ENCODE results near the gene AHDC1. TPM values are rescaled to one million over a fixed set of nuclear protein-coding genes. Genes with fewer than 3 reads are reported as not detected.

AHDC1 gene
- total RNA-seq, 1 experiment from 2014 or later = 18.4 TPM

DNA sequence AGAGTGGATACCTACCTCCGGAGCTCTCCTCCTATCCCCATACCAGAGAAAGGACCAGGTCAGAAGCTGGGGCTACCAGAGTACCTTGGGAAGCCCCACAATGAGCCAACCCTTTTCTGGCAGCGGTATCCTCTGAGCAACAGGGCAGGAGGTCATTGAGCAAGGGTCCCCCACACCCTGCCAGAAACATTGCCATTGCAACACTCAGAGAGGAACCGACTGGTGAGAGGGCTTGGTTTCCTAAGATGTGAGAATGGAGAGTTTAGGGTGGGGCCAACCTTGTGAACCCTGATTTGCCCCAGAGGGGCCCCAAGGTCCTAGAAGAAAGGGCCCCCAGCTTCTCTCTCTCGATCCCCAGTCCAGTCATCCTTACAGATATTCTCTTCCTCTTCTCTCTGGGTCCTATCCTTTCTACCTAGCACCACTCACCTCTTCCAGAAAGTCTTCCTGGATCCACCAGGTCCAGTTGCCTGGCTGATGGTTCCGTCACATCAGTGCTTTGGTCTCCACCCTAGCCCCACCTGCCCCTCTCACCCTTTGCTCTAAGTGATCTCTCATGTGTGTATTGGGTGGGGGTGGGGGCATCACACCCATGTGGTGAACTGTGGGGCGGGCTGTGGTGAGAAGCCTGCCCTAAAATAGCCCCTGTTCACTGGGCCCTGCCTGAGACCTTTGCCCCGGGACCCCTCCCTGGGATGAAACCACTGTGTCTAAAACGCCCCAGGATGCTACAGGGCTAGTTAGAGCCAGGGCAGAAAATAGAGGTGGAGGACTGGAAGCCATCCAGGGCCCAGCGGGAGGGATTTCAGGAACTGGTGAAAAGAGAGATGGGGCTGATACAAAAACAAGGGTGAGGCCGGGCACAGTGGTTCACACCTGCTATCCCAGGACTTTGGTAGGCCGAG is 22.3 kb upstream of the AHDC1 start:
- TF ChIP-seq, protein P1, sequence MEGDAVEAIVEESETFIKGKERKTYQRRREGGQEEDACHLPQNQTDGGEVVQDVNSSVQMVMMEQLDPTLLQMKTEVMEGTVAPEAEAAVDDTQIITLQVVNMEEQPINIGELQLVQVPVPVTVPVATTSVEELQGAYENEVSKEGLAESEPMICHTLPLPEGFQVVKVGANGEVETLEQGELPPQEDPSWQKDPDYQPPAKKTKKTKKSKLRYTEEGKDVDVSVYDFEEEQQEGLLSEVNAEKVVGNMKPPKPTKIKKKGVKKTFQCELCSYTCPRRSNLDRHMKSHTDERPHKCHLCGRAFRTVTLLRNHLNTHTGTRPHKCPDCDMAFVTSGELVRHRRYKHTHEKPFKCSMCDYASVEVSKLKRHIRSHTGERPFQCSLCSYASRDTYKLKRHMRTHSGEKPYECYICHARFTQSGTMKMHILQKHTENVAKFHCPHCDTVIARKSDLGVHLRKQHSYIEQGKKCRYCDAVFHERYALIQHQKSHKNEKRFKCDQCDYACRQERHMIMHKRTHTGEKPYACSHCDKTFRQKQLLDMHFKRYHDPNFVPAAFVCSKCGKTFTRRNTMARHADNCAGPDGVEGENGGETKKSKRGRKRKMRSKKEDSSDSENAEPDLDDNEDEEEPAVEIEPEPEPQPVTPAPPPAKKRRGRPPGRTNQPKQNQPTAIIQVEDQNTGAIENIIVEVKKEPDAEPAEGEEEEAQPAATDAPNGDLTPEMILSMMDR (IDR thresholded peaks at IDR 0.05; ENCODE audit: unreplicated experiment) = no peak
- intact Hi-C loops (cut with micrococcal nuclease) = no loop called here
- BruUV-seq (replicated peaks) = no TSS peak
- ChIA-PET POLR2A (interaction anchor here (1.0 kb wide), 1 partner anchor 70 kb away, joined by 5 read pairs; no protein-coding TSS in a partner anchor), CTCF (interaction anchor here (0.6 kb wide), 1 partner anchor 13 kb away, joined by 3 read pairs; no protein-coding TSS in a partner anchor)
- peaks cover 15% of the 10 kb centered on the region for H3K27me3 Mint-ChIP-seq (ENCODE audit: insufficient read depth, unreplicated experiment)
- peaks cover 10% of the 10 kb centered on the region for H3K4me1 Mint-ChIP-seq (ENCODE audit: insufficient read depth, unreplicated experiment)
- no peak overlapping the region for H3K4me3 Mint-ChIP-seq (ENCODE audit: unreplicated experiment)
- DNase-seq (ENCODE audit: unreplicated experiment) = peak; percentile 90
- no peak overlapping the region for H3K27ac Mint-ChIP-seq (ENCODE audit: low read depth, unreplicated experiment)
- H3K9me3 Mint-ChIP-seq (ENCODE audit: unreplicated experiment) = no peaks in the 10 kb centered on the region
- H3K36me3 Mint-ChIP-seq (ENCODE audit: insufficient read depth, unreplicated experiment) = no peaks in the 10 kb centered on the region

DNA sequence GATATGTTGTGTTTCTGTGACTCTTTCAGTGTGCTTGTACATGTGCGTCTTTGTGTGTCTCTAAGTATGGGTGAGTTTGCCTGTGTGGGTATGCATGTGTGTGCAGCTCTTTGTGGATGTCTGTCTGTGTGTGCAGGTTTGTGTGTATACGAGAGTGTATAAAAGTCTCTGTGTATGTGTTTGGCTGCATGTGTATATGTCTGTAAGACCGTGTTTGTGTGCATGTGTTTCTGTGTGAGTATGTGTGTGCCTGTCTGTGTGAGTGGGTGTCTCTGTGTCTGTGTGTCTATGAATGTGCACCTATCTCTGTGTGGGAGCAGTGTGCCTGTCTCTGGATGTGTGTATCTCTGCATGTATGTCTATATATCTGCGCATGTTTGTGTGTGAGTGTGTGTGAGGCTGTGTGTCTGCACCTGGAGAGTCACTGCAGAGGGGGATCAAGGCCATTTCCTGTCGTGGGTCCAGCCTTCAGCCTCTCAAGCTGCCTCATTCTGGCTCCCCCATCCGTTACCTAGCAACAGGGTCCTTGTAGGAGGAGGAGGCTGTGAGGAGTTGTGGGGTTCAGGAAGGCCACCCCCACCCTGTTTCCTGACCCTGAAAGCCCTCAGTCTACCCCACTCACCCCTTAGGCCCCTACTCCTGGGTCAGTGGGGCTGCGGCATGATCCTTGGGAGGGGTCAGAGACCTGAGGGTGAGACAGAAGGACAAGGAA is 20.7 kb upstream of the AHDC1 start:
- H3K27me3 Mint-ChIP-seq (ENCODE audit: insufficient read depth, unreplicated experiment) = peaks cover 14% of the 10 kb centered on the region
- CTCF ChIA-PET = interaction anchor here (0.6 to 1.6 kb wide), 5 partner anchors 16 to 101 kb away, joined by 3 to 6 read pairs (median 4); no protein-coding TSS in a partner anchor
- intact Hi-C loops (cut with micrococcal nuclease) = no loop called here

DNA sequence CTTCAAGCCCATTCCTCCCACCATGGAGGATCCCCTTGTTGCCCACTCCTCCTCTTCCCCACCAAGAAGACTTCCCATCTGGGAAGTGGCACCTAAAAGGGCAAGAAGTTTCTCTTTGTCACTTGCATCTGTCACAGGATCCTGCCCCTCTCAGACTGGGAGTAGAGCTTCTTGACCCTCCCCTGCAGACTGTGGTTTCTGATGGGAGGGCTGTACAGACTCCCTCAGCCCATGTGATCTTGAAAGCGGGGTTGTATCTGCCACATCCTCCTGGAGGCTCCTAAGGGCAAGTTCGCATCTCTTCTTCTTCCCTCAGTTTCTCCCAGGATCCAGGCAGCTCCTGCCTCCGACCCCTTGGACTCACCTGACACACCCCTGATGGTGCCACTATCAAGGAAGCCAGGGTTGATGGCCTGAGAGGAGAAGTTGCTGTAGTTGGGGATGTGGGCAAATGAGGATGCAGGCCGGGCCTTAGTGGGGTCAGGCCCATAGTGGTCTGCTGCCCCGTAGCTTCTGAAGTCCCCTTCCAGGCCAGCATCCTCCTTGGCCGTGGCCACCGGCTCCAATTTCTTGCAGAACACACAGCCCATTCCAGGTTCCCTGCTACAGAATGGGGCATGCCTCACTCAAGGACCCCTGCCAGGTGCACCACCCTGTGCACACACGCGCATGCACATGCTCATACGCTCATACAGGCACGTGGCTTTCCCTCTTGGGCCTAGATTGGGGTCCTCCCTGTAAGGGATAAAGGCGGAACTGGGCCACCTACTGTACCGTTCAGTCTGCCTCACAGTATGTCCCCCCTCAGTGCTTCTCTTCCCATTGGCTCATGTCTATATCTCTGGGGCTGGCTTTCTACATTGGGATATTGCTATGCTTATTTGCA is 19.6 kb upstream of the AHDC1 start:
- TF ChIP-seq, protein P1 (IDR thresholded peaks at IDR 0.05; ENCODE audit: unreplicated experiment) = no peak
- no TSS peak for BruUV-seq (replicated peaks)
- intact Hi-C loops (cut with micrococcal nuclease) = no loop called here
- no peaks in the 10 kb centered on the region for H3K9me3 Mint-ChIP-seq (ENCODE audit: unreplicated experiment)
- H3K27me3 Mint-ChIP-seq (ENCODE audit: insufficient read depth, unreplicated experiment) = peaks cover 3% of the 10 kb centered on the region
- no peak overlapping the region for H3K27ac Mint-ChIP-seq (ENCODE audit: low read depth, unreplicated experiment)
- H3K4me1 Mint-ChIP-seq (ENCODE audit: insufficient read depth, unreplicated experiment) = peaks cover 6% of the 10 kb centered on the region
- DNase-seq (ENCODE audit: unreplicated experiment) = no peak
- no peaks in the 10 kb centered on the region for H3K36me3 Mint-ChIP-seq (ENCODE audit: insufficient read depth, unreplicated experiment)
- POLR2A ChIA-PET = no interaction called here
- H3K4me3 Mint-ChIP-seq (ENCODE audit: unreplicated experiment) = no peak overlapping the region
- CTCF ChIA-PET = interaction anchor here (0.6 to 1.5 kb wide), 5 partner anchors 15 to 102 kb away, joined by 3 to 6 read pairs (median 4); no protein-coding TSS in a partner anchor

More for the DNA sequence above, 20.7 kb upstream of the AHDC1 start:
- H3K4me3 Mint-ChIP-seq (ENCODE audit: unreplicated experiment) = no peak overlapping the region
- no TSS peak for BruUV-seq (replicated peaks)
- H3K36me3 Mint-ChIP-seq (ENCODE audit: insufficient read depth, unreplicated experiment) = no peaks in the 10 kb centered on the region
- no peaks in the 10 kb centered on the region for H3K9me3 Mint-ChIP-seq (ENCODE audit: unreplicated experiment)
- TF ChIP-seq, protein P1 (IDR thresholded peaks at IDR 0.05; ENCODE audit: unreplicated experiment) = no peak
- H3K4me1 Mint-ChIP-seq (ENCODE audit: insufficient read depth, unreplicated experiment) = peaks cover 10% of the 10 kb centered on the region
- no peak overlapping the region for H3K27ac Mint-ChIP-seq (ENCODE audit: low read depth, unreplicated experiment)
- no peak for DNase-seq (ENCODE audit: unreplicated experiment)
- POLR2A ChIA-PET = interaction anchor here (0.7 kb wide), 1 partner anchor 37 kb away, joined by 3 read pairs; no protein-coding TSS in a partner anchor

Measured in MCF 10A (cell line).